Esophagus muscularis mucosa (tissue), 3 donors: Measurements from ENCODE around the gene ARAP1.

Experiments used
- CTCF ChIP-seq, 3 experiments: fragments of 200-600 bp in 2 of 3; fragments of 450-650 bp in 1 of 3; sonication (generic) in 2 of 3; IDR thresholded peaks; one replicate each; pipeline ENCODE4 v1.5.1; 2017 to 2019; ENCODE audit warnings: antibody characterized with exemption in 3 of 3, mild to moderate bottlenecking in 2 of 3, moderate library complexity in 1 of 3
- POLR2AphosphoS5 ChIP-seq, 2 donors: sonication (generic); formaldehyde crosslinking; IDR thresholded peaks; one replicate each; pipeline ENCODE4 v1.6.1; 2017; ENCODE audit warnings: antibody characterized with exemption in 2 of 2

- no peak for TF ChIP-seq CTCF (IDR thresholded peaks at IDR 0.05)
- no peak for TF ChIP-seq POLR2AphosphoS5 (IDR thresholded peaks at IDR 0.05)
These were observed 28.7 kb downstream of the ARAP1 start for GRCh38 chr11:72723508-72723907.
